Progenitor cell of endocrine pancreas (in vitro differentiated cells): Measurements from ENCODE around the gene CTNNA3. TPM values are rescaled to one million over a fixed set of nuclear protein-coding genes. Genes with fewer than 3 reads are reported as not detected.

ENCODE experiments used
- DNase-seq: peaks from one replicate; pipeline ENCODE4 v3.0.0; 2021; ENCODE audit warnings: low spot score; ENCODE audit not compliant: unreplicated experiment
- H3K27ac Mint-ChIP-seq: 2 replicates; pipeline ENCODE4 v1.8.0; 2021; ENCODE audit warnings: mild to moderate bottlenecking, moderate library complexity, mixed read lengths
- H3K27me3 Mint-ChIP-seq: 2 replicates; pipeline ENCODE4 v1.8.0; 2021; ENCODE audit warnings: mixed read lengths
- H3K36me3 Mint-ChIP-seq: 2 replicates; pipeline ENCODE4 v1.8.0; 2022; ENCODE audit warnings: mixed read lengths; ENCODE audit not compliant: insufficient read depth
- H3K4me1 Mint-ChIP-seq: 2 replicates; pipeline ENCODE4 v1.8.0; 2021; ENCODE audit warnings: low read depth, mixed read lengths
- H3K4me3 Mint-ChIP-seq: 2 replicates; pipeline ENCODE4 v1.8.0; 2021; ENCODE audit warnings: low read depth, mild to moderate bottlenecking, moderate library complexity, mixed read lengths
- H3K9me3 Mint-ChIP-seq: 2 replicates; pipeline ENCODE4 v1.8.0; 2021; ENCODE audit warnings: low read depth, mixed read lengths
- total RNA-seq: library from RNA; stranded (reverse); gene quantifications from 2 replicates; pipeline ENCODE4 v1.2.1, GENCODE V29; 2021
- TF ChIP-seq, protein P1 (sequence below): fragments of 200-600 bp; sonication (generic); IDR thresholded peaks from one replicate; pipeline ENCODE4 v1.5.0; 2021; ENCODE audit warnings: antibody characterized with exemption, mild to moderate bottlenecking; ENCODE audit not compliant: unreplicated experiment

Gene CTNNA3
- total RNA-seq, 1 donor from 2014 or later = 1.7 TPM

DNA sequence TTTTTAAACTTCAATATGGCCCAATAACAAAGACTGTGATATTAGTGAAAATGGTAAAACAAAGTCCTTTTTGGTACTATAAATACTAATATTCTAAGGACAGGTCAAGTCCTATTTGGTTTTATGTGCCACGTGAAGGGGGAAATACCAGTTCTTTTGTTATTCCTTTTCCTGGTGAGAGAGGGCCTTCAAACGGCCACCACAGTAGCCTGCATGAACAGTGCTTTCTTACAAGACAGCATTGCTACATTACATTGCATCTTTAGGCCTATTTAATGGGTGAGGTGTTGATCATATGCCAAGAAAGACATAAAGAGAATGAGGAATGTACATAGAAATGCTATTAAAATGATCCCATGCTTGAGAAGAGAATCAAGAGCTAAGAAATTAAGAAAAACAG is 555.4 kb downstream of the CTNNA3 start:
- no peak for DNase-seq
- H3K36me3 Mint-ChIP-seq = no peaks in the 10 kb centered on the region
- H3K27me3 Mint-ChIP-seq = no peaks in the 10 kb centered on the region
- no peak overlapping the region for H3K4me3 Mint-ChIP-seq
- no peaks in the 10 kb centered on the region for H3K9me3 Mint-ChIP-seq
- no peaks in the 10 kb centered on the region for H3K4me1 Mint-ChIP-seq
- H3K27ac Mint-ChIP-seq = no peak overlapping the region
- TF ChIP-seq, protein P1, sequence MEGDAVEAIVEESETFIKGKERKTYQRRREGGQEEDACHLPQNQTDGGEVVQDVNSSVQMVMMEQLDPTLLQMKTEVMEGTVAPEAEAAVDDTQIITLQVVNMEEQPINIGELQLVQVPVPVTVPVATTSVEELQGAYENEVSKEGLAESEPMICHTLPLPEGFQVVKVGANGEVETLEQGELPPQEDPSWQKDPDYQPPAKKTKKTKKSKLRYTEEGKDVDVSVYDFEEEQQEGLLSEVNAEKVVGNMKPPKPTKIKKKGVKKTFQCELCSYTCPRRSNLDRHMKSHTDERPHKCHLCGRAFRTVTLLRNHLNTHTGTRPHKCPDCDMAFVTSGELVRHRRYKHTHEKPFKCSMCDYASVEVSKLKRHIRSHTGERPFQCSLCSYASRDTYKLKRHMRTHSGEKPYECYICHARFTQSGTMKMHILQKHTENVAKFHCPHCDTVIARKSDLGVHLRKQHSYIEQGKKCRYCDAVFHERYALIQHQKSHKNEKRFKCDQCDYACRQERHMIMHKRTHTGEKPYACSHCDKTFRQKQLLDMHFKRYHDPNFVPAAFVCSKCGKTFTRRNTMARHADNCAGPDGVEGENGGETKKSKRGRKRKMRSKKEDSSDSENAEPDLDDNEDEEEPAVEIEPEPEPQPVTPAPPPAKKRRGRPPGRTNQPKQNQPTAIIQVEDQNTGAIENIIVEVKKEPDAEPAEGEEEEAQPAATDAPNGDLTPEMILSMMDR = no peak

DNA sequence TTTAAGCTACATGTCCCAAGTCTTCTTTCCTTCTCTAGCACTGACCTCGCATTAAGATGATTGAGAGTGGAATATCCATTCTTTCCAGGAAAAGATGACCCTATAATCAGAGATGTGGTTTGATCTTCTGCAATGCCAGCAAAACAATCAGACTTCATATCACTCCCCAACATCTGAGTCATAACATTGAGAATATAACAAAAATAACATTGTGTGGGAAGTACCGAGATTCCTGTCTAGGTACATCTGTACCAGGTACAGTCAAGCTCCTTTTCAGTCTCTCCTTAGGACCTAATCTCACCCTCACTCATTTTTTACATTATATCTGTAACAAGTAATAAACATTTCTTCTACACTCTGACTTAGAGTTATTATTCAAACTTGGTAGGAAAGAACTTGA is 568.6 kb downstream of the CTNNA3 start:
- Mint-ChIP-seq H3K27ac (no peak overlapping the region), H3K4me1 (no peaks in the 10 kb centered on the region), H3K36me3 (no peaks in the 10 kb centered on the region), H3K9me3 (no peaks in the 10 kb centered on the region), H3K27me3 (no peaks in the 10 kb centered on the region), H3K4me3 (no peak overlapping the region)
- DNase-seq = no peak
- TF ChIP-seq, protein P1 = no peak

DNA sequence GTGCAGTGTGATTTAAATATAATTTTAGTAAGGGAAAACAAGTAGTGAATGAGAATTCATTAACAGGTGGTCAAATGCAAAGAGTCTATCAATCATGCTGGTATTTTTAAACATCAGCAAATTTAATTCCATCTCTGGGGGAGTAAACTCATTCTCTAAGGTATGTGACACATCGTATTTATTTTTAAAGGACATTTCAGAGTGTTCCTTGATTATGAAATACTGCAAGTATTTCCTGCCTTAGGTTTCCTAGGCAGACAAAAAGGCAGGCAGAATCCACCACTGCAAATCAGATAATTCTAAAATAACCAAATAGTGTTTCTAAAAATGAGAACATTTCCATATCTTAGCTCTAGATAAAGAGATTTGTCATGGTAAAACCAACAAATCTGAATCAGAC is 576.3 kb downstream of the CTNNA3 start:
- Mint-ChIP-seq H3K4me3 (no peak overlapping the region), H3K27me3 (no peaks in the 10 kb centered on the region), H3K9me3 (no peaks in the 10 kb centered on the region), H3K4me1 (peaks cover 14% of the 10 kb centered on the region), H3K36me3 (no peaks in the 10 kb centered on the region), H3K27ac (no peak overlapping the region)
- TF ChIP-seq, protein P1 = no peak
- no peak for DNase-seq

DNA sequence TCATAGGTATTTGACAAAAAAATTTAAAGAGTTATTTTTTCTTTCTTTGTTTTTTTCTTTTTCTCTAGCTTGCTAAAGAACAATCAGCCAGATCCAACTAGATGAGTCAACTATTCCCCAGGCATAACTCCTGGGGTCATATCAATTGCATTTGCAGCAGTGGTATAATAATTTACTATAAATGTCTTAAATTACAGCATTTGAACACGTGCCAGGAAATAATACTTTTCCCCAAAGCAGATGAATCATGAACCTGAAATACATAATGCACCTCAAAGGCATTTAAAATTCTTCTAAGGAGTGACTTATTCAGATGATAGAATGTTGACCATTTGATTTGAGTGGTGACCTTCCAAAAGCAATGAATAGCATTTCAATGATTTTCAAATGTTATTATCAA is 580.0 kb downstream of the CTNNA3 start:
- Mint-ChIP-seq H3K36me3 (no peaks in the 10 kb centered on the region), H3K4me3 (no peak overlapping the region), H3K4me1 (peaks cover 22% of the 10 kb centered on the region), H3K27me3 (no peaks in the 10 kb centered on the region), H3K9me3 (no peaks in the 10 kb centered on the region), H3K27ac (no peak overlapping the region)
- TF ChIP-seq, protein P1 = no peak
- no peak for DNase-seq

DNA sequence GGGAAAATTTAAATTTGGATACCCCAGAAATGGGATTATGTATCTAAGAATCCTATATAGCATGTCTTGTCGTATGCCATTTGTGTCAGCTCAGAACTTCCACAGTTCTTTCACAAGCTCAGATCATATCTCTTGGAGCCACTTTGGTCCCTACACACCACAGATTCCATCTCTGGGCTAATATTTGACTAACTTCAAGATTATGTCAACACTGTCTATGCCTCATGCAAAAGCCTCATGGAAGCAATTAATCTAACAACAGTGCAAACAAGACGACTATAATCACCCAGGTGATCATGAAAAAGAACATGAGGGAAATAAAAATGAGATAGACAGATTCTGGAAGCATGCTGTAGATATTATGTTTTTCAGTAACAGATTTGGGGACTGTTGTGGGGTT is 581.0 kb downstream of the CTNNA3 start:
- Mint-ChIP-seq H3K36me3 (no peaks in the 10 kb centered on the region), H3K27ac (no peak overlapping the region), H3K9me3 (no peaks in the 10 kb centered on the region), H3K4me1 (peaks cover 22% of the 10 kb centered on the region), H3K4me3 (no peak overlapping the region), H3K27me3 (no peaks in the 10 kb centered on the region)
- DNase-seq = no peak
- TF ChIP-seq, protein P1 = no peak
